Pulmonary artery endothelial cell (primary cell): ENCODE data around the gene TMED7. TPM values are rescaled to one million over a fixed set of nuclear protein-coding genes. Genes with fewer than 3 reads are reported as not detected.
"Not testable (repeated sequence)": the region's sequence is repeated elsewhere in the genome, so short reads cannot be mapped to it uniquely, and the experiment has no call there.

Source experiments
- DNase-seq: peaks from one replicate; pipeline ENCODE4 v3.0.0-alpha.2; 2011; ENCODE audit warnings: low read depth, low spot score
- total RNA-seq: library from RNA; depleted of rRNA; stranded (reverse); fragments of >200 nt; gene quantifications from 2 replicates; pipeline ENCODE4 v1.2.3, GENCODE V29; 2014

Gene TMED7
- 109 and 250 TPM in 2 replicates for total RNA-seq

DNA sequence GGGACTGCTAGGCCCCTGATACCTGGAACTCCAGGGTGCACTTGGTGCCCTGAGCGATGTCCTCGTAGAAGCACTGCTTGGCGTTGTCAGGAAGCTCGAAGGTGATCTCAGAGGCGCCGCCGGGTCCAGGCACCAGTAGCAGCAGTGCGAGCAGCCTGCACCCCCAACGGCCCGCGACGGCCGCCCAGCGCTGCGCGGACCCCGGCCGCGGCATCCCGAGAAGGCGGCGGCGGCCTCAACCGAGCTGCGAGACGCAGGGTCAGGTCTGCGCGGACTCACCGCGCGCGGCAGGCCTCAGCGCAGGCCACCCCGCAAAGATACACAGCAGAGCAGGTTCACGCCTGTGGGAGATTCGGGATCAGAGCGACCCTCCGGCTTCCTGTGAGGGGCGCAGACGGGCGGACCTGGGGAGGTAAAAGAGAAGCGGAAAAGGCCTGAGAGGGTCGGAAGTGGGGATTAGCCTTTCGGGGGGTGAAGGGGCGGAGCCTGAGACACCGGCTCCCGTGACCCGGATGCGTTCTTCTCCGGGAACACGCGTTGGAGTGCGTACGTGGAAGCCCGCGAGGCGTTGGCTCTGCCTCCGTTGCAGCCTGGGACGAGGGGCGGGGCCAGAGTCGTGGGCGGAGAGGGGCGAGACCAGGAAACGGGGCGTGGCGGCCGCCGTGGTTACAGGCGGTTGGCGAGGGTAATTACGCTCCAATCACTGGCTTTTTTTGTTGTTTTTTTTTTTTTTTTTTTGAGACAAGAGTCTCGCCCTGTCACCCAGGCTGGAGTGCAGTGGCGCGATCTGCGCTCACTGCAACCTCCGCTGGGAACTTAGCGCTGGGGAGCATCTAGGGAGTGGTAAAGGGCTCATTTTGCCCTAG, at the start of gene TMED7:
Gene TMED7 (minus strand): TSS at position 458 of the 866 bp plus-strand sequence. CDS start 244 bp downstream, at position 214.
- DNase-seq = peak; percentile 92

GRCh38 chr5:115674782-115675181, 48.9 kb upstream of the TMED7 start:
- DNase-seq = not testable (repeated sequence)

DNA sequence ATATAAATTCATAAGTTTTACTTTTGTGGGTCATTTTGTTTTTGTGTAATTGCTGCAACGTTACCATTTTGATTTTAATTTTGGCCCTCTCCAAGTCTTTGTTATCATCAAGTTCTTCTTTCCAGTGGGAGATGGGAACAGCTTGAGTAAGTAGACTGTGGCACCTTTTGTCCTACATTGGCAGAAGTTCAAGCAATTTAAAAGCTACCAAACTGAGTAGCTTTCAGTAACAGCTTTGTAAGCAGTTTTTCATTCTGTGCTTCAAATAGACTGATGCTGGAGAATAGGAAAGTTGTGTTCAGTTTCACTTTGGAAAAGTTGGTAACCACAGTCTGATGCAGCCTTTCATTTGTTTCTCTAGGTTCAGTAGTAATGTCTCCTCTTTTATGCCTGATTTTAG, 47.8 kb upstream of the TMED7 start:
- no peak for DNase-seq

DNA sequence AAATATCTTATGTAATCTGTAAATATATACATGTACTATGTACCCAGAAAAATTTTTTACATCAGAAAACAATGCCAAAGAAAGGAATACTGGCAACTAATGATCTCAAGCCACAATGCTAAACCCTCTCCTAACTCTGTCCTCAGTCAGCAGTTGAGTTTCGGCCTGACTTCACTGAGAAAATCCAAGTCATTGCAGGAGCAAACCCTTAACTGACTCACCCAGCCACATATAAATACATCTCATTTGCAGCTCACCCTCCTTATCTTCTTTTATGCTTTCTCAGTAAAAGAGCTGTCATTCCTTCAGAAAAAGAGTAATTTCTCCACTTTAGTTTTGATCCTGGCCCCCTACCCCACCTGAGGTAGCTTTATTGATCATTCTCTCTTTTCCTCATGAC, 46.1 kb upstream of the TMED7 start:
- DNase-seq = no peak

GRCh38 chr5:115666023-115666422, 40.2 kb upstream of the TMED7 start:
- DNase-seq = no peak

DNA sequence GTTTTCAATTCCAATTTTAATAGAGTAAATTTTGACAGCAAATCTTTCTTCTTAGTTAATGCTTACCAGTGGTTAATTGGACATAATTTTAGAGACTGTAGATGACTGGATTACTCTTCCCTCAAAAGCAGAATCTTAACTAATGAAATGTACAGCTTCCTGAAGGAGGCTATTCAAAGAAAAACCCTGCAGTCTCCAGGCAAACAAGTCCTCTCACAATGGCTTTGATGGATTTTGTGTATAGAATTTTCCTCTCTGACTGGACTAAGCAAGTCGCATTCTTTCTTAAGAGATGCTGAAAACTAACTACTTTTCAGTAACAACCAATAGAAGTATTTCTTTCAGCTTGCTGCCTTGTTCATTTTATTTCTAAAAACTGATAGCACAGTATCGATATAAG, 35.7 kb upstream of the TMED7 start:
- DNase-seq = no peak

- no peak for DNase-seq
Measured at GRCh38 chr5:115661101-115661500, 35.3 kb upstream of the TMED7 start.

DNA sequence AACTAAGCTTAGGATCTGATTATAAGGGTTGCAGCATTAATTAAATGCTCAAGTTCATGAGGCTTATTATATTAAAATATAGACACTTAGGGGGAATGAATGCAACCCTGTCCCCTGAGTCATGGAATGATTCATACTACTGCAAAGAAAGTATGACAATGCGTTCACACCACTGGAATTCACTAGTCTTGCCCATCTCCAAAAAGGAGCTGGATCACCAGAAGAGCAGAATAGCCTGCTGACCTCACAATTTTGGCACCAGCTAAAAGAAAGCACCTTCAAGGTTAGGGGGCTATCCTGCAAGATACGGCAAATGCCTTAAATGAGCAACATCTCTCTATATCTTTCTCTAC, 32.0 kb upstream of the TMED7 start:
- DNase-seq = no peak

DNA sequence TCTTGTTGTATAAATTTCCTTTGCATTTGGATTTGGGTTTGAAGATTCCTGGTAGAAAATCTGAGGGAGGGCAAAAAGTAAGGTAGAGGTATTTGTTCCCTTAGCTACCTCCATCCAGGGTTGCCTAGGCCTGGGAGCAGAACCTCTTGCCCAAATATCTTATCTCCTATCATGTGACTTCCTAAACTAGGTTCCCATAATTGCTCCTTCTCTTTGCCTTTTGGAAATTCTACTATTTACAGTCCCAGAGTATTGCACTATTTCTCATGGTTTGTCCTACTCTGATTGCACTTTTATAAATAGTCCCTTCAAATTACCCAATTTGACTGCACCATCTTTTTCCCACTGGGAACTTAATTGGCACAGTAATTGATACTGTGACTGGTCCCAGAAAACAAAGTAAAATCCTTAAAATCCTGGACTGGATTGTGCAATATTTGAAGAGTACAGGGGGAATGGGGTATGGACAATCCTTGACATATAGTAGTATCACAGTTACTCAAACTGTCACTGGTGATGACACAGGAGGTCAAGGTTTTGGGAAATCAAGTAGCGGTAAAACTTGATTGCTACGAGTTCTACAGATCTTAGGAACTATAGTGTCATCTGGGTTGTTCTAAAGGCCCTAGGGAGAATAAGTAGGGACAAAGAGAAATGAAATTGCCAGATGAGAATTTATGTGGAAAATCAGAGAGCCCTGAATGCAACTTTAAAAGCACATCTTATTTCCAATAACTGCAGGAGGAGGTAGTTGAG, 31.5 kb upstream of the TMED7 start:
- DNase-seq = no peak

- DNase-seq = no peak
Measured at GRCh38 chr5:115656404-115656803, 30.6 kb upstream of the TMED7 start.

GRCh38 chr5:115655994-115656393, 30.2 kb upstream of the TMED7 start:
- no peak for DNase-seq

DNA sequence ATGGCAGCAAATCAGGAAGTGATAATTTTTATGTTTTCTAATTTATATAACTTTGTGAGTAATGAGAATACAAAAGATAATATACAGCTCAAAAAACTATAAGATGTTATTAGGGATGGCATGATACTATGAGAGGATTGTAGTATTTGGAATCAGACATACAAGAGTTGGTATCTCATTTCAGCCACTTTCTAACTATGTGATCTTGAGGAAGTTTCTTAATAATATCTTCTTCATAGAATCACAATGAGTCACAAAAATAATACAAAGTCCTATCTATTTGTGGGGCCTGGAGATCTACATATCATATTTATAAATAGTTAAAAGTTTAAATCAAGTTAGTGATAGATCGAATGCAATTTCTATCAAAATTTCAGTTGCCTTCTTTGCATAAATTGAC, 23.7 kb upstream of the TMED7 start:
- no peak for DNase-seq

DNA sequence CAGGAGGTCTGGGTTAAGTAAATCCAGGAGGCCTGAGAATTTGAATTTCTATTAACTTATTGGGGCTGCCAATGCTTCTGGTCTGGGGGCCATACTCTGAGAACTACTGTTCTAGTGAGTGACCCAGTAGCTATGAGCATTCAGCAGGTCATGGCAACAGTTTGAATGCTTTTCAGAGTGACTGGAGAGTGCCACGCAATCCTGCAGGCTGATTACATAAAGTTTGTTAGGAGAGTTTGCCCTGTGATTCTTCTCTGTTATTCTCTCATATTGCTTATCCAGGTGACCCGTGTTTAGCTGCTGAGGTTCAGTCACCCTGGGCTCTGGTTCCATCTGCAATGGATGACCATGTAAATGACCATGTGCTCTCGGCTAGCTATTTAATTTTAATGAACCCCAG, 22.2 kb upstream of the TMED7 start:
- no peak for DNase-seq

DNA sequence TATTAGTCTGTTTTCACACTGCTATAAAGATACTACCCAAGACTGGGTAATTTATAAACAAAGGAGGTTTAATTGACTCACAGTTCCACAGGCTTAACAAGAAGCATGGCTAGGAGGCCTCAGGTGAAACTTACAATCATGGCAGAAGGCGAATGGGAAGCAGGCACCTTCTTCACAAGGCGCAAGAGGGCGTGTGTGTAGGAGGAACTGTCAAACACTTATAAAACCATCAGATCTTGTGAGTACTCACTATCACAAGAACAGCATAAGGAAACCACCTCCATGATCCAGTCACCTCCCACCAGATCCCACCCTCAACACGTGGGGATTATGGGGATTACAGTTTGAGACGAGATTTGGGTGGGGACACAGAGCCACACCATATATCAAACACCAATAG, 19.6 kb upstream of the TMED7 start:
- DNase-seq = not testable (repeated sequence)

DNA sequence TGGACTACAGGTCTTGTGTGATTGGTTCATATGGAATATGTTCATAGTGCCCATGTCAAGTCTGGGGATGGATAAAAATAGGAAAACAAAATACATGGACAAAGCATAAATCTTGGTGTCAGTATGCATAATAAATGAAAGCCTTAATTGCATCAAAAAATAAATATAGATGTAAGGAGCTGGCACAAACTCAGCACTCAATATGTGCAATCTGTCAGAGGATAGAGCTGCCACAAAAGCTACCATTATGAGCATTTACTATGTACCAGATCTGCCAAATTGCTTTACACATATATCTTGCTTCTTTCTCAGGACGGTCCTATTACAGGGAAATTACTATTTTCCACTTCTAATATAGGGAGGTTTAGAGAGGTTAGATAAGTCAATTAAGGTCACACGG, 18.2 kb upstream of the TMED7 start:
- no peak for DNase-seq

DNA sequence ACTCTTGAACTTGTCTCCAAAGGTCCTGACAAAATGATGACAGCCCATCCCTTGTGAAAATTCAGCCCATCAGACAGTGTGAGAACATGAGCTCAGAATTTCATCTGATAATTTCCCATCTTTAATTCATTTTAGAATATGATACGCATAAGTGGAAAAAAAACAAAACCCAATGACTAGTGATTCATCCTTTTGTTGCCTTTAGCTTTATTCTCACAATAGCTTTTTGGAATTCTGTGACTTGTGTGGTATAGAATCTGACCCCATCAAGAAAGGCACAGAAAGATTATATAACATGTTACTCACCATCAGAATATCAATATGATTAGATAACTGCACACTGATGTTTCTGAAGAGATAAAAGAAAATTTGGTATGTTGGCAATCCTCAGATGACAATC, 16.1 kb upstream of the TMED7 start:
- DNase-seq = no peak

DNA sequence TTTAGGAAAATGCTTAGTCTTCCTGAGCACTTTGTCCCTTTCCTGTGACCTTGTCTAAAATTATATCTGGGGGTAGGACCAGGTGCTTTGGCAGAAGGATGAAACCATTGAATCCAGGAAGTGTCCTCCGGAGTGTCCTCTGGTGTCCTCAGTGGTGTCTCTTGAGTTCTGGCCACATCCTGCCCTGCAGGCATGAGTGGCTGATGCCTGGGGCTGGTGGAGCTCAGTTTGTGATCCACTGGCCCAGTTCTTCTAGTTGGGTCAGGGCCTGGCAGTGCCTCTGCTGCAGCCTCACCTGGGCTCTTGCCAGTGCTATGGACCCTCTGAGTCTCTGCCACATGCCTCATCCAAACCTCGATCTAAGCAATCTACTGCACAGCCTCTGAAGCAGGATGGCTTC, 14.4 kb upstream of the TMED7 start:
- DNase-seq = no peak

- no peak for DNase-seq
Measured at GRCh38 chr5:115639377-115639776, 13.5 kb upstream of the TMED7 start.

DNA sequence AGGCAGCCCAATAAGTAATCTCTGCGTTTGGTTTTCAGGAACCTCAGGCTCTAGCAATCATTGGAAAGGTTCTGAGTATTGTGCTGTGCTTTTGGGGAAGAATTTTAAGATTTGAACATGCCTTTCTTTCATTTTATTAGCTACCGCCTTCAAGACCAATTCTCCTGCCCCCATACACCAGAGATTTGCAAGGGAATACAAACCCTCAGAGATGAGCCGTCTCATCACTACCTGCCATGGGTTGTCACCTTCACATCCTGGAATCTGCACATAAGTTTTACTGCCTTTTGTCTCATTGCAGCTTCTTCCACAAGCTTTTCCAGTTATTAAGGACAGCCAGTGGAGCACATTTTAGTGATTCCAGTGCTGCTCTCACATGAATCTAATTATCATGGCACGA, 11.7 kb upstream of the TMED7 start:
- DNase-seq = no peak

DNA sequence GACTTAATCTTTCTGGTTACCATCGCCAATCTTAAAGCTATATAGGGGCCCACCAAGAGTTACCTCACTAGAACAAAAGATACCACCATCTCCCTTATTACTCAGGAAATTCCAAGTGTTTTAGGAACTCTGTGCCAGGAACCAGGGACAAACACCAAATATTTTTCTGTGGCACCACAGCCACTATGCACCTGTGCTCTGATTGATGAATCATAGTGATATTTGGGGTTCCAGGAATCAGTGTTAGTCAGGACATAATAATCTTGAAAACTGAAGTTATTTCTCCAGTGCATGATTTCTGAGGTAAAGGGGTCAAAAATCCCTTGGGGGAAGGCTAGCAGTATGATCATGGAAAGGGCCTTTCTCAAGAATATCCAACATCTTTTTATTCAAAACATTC, 10.2 kb upstream of the TMED7 start:
- no peak for DNase-seq

DNA sequence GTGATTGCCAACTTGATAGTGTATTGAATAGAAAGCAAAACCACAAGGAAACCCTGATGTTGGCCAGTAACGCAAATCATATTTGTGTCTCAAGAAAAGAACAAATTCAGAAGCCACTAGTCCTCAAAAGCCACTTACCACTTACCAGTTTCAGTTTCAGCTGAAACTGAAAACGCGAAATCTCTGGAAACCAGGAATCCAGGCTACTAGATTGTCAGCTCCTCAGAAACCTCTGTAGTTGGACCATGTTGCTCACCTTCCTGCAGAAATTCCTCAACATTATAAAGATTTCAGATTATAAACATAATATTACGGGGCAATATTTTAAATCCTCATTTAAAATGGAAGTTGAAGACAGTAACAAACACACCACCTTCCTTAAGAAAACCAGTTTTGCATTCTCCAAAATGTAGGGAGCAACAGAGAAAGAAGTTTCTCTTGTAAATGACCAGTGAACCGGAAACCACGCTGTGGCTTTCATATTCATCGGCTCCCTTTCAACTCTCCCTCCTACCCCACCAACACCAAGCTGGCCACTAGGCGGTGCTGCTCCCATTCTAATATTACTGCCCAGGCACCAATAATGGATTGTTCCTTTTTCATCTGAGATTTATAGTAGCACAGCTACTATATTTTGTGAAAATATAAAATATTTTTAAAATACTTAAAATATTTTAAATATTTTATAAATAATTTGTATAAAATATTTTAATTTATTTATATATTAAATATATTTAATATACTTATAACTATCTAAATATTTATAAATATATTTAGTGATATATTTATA, 8.7 kb upstream of the TMED7 start:
- peak; percentile 52 for DNase-seq

DNA sequence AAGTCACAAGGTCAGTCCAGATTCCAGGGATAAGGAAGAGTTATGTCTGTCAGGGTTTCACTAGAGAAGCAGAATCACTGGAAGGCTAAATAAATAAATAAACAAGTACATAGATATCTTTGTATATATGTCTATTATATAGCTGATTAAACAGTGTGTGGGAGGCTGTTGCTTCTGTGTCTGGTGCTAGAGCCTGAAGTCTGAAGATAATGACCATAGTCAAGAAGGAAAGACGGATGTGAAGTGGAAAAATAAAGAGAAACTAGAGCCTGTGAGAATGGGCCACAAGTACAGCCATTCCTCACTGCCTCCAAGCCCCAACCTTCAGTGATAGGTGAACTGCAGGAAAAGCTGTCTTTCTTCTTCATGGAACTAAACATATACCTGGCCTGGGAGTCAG, 4.1 kb upstream of the TMED7 start:
- DNase-seq = no peak
